Astrocyte (in vitro differentiated cells and primary cell): ENCODE measurements around the gene NBPF15.
"Not testable (repeated sequence)": the region's sequence is repeated elsewhere in the genome, so short reads cannot be mapped to it uniquely, and the experiment has no call there.

Source experiments
- EZH2 ChIP-seq: IDR thresholded peaks from 2 replicates; pipeline ENCODE4 v1.6.1; 2012; ENCODE audit warnings: mild to moderate bottlenecking, low read length, inconsistent platforms; ENCODE audit not compliant: insufficient read depth
- TF ChIP-seq, protein P1 (sequence below): IDR thresholded peaks from 2 replicates; pipeline ENCODE4 v1.5.1; 2011; ENCODE audit warnings: low read depth, mild to moderate bottlenecking, inconsistent platforms, low read length, moderate library complexity; ENCODE audit not compliant: insufficient read depth

- TF ChIP-seq, protein P1, sequence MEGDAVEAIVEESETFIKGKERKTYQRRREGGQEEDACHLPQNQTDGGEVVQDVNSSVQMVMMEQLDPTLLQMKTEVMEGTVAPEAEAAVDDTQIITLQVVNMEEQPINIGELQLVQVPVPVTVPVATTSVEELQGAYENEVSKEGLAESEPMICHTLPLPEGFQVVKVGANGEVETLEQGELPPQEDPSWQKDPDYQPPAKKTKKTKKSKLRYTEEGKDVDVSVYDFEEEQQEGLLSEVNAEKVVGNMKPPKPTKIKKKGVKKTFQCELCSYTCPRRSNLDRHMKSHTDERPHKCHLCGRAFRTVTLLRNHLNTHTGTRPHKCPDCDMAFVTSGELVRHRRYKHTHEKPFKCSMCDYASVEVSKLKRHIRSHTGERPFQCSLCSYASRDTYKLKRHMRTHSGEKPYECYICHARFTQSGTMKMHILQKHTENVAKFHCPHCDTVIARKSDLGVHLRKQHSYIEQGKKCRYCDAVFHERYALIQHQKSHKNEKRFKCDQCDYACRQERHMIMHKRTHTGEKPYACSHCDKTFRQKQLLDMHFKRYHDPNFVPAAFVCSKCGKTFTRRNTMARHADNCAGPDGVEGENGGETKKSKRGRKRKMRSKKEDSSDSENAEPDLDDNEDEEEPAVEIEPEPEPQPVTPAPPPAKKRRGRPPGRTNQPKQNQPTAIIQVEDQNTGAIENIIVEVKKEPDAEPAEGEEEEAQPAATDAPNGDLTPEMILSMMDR = not testable (repeated sequence)
- not testable (repeated sequence) for TF ChIP-seq EZH2
Measured at GRCh38 chr1:144496429-144496828, 35.0 kb upstream of the NBPF15 start.
